Muscle of arm (tissue), 12 donors: ENCODE data around the gene TMEM92. TPM values are rescaled to one million over a fixed set of nuclear protein-coding genes. Genes with fewer than 3 reads are reported as not detected.
"Not testable (repeated sequence)": the region's sequence is repeated elsewhere in the genome, so short reads cannot be mapped to it uniquely, and the experiment has no call there.

ENCODE experiments used
- DNase-seq: peaks from one replicate; pipeline ENCODE4 v3.0.0-alpha.2; 2013
- polyA plus RNA-seq, 12 donors: library from polyadenylated mRNA; unstranded; fragments of 120-200 nt; gene quantifications; one replicate each; pipeline ENCODE4 v1.2.1, GENCODE V29; 2013; ENCODE audit not compliant: insufficient read length in 12 of 12

Gene TMEM92
- polyA plus RNA-seq, 12 donors = 0.72 to 3.1 (median 1.3) TPM; not detected in 2

DNA sequence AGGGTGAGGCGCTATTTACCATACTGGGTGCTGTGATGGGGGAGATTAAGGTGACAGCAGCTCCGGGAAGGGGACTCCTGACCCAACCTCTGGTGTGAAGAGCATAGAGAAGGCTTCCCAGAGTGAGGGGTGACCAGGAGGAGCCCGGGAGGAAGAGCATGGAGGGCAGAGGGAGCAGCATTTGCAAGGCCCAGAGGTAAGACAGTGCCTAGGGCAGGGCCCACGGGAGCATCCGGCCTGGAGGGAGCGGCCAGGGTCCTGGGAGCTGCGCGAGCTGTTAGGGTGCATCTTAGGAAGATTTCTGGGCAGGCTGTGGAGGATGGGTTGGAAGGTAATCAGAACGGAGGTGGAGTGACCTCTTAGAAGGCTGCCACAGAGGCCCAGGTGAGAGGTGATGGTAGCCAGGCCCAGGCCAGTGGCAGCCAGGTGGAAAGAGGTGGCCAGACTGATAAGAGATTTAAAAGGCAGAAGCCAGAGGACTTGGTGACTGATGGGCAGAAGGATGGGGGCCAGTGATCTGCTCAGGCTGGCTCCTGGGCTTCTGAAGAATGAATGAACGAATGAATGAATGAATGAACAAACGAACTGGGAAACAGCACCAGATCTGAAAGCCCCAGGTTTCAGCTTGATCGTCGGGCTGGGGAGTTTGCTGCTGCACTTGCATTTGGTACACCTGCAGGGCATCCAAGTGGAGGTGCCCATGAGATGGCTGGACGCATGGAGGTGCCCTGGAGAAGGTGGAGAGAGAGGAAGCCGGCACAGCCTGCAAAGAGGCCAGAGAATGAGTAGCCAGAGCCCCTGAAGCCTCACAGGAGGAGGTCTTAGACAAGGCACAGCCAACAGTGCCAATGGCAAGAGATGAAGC, 13.0 kb upstream of the TMEM92 start:
- DNase-seq = no peak

DNA sequence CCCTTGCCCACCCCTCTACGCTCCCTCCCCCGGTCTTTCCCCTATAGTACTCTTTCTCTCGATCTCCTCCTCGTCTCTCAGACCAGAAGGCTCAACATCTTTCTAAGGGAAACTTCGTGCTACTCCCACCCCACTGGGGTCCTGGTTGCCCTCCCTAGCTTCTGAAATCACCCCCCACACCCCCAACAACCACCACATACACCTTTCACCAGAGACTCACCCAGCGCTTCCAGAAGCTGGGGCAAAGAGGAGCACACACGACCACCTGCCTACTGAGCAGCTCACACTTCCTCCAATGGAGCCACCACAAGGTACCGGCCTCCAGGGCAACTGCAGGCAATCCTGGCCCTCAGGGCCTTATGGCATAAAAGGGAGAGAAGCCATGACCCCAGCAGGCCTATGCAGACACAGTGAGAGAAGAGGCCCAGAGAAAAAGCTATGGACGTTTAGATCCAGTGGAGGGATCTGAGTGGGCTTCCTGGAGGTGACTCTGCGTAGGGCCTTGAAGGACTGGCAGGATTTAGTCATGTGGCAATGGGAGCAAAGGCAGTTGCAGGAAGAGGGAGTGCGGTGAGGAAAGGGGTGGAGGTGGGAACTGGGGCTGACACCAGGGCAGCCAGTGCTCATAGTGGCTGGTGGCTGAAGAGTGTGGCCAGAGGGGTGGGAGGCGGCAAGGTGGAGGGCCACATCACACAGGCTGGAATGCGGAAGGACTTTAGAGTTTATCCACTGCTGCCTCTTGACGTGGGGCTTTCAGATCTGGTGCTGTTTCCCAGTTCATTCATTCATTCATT, 12.1 kb upstream of the TMEM92 start:
- no peak for DNase-seq

DNA sequence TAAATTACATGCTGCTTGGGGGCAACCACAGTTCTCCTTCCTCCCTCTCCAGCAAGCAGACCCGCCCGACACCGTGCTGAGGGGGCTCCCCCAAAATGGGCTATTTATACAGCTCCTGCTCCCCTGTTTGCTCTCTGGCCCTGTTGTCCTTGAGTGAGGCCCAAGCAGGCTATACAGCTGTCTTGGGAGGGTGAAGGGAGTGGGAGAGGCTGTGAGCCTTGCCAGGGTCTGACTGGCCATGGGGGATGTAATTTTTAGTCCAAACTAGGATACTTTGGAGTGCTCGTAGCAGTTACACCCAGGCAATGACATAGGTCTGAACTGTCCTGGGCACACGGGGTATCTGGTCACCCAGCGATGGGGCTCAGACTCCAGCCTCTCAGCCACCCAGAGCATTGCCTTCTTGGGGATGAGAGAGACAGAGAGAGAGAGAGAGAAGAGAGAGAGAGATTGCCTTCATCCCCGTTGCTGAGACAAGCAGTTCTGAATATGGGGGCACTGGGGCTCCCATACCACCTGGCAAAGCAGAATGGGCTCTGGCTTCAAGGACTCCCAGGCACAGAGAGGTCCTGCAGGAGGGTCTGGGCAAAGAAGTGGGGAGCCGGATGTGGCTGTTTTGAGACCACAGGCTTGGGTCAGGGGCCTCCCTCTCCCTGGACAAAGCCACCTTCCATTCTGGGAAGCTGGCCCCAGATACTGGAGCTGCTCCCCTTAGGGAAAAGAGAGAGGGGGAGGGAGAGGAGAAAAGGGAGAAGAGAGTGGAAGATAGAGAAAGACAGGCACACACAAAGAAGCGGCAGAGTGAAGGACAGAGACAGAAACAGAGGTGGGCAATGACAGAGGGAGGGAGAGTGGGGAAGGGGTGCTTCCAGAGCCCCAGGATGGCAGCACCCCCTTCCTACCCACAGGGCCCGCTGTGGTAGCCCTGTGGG, 10.7 kb upstream of the TMEM92 start:
- no peak for DNase-seq

DNA sequence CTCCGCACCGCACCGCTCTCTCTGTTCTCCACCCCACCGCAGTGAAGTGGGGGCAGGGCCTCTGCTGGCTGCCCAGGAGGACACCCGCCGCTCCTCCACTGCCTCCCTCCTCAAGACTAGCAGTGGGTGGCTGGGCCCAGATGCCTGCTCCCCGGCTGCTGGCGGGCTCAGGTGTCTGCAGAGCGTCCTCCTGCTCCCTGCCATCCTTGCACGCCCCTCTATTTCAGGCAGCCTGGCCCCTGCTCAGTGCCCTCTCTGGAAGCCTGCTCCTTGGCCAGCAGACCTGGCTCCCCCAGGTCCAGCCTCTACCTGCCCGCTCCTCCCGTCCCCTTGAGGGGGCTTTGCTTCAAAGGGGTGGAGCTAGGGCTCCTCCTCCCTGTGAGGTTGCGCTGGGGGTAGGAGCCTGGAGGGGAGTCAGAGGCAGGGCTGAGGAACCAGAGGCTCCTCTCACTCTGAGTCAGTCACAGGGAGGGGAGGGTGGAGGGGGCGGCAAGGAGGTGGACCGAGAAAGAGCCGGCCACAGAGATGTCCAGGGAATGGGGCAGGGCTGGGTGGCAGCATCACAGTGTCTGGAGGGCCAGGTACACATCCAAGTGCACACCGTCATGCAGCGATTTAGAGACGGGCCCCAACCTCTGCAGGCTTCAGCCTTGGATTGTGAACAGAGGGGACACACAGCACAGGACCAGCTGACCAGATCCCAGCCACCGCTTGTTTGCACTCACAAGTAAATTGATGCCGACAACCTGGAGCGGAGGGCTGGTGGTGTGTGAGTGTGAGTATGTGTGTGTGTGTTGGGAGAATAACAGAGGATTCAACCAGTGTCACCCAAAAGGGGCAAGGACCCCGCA, 9.8 kb upstream of the TMEM92 start:
- DNase-seq = peak; percentile 53

DNA sequence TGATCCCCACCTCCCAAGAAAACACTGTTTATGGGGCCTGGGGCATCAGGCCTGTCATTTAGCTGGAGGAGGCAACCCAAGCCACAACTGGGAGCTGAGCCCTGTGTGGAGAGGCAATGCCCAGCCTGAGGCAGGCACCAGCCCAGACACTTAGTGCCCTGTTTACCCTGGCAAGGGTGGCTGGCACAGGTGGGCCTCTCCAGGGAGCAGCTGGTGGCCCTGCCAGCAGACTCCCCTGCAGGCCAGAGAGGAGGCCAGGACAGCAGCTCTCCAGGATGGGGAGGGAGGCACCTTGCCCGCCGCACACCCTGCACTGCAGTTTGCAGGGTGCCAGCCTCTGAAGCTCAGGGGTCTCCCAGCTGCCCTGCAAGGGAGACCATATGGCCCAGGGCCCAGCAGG, 9.1 kb upstream of the TMEM92 start:
- DNase-seq = no peak

DNA sequence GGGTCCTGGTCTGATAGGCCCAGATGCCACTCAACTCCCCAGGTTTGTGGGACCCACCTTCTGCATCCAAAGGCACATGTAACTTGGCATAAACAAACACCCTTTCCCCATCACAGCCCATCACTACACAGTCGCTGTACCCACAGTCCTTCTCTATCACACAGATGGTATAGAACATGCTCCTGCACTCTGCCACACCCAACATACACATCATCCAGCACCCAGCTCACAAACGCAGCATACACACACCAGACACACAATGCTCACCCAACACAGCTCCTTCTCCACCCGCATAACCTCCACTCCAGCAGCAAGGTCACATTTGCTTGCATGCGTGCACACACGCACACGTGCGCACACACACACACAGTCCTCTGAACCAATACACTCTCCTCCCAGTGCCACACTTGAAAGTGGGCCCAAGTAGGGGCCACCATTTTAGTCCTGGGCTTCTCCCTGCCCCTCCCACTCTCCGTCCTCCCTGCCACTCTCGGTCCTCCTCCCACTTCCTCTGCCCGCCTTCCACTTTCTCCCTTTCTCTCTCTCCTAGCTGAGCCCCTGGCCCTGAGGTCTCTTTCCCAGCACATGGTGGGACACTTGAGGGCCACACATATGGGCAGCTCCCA, 8.5 kb upstream of the TMEM92 start:
- no peak for DNase-seq

DNA sequence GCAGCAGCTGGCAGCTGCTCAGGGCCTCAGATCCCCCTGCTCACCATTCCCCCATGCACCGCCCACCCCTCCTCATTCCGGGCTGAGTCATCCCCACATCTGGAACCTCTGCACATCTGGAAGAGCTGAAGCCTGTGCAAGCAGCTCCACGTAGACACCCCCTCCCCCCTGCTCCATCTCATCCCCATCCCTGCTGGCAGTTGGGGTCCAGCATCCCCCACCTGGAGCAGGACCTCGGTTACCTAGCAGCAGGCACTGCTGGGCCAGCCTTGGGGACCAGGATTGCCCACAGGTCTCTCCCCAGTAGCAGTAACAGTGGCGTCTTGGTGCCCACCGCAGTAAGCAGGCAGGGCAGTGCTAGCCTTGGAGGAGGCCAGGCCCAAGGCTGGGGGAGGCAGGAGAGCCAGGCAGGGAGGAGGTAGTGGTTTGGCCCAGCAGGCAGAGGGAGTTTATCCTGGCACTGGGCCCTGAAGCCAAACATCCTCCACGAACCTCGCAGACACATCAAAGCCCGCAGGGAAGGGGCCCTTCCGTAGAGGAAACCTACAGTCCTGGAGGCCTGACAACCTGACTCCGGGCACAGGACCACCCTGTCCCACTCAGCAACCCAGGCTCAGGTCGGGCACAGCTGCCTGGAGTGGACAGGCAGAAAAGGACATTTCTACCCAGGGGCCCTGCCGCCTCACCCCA, 7.7 kb upstream of the TMEM92 start:
- peak; percentile 92 for DNase-seq

DNA sequence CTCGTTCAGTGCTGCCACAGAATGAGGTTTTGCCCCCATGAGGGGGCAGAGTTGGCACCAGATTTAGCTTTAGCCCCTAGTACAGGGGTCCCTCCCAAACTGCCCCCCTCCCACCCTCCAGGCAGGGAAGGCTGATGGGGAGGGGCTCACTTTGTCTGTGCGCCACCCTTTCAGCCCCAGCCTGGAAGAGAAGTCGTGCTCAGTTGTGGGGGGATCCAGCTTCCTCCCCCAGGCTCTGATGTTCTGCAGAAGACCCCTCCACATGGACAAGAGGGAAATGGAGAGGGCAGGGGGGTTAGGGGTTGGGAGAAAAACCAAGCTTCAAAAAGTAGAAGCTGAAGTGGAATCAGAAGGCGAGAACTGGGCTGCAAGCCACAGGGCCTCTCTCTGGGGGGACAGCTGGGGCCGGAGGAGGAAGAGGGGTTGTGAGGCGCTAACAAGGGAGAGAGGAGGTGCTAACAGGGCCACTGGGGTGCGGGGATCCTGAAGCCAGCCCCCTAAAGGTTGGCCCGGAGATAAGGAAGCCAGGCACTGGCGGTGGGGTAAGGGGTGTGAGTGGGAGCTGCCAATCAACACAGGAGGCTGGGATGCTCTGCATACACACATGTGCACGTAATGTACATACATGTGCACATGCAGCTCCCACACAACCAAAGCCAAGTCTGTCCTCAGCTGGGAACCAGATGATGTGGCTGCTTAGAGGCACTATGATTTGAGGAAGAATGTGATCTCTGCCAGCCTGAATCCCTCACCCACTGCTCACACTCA, 7.0 kb upstream of the TMEM92 start:
- peak; percentile 94 for DNase-seq

DNA sequence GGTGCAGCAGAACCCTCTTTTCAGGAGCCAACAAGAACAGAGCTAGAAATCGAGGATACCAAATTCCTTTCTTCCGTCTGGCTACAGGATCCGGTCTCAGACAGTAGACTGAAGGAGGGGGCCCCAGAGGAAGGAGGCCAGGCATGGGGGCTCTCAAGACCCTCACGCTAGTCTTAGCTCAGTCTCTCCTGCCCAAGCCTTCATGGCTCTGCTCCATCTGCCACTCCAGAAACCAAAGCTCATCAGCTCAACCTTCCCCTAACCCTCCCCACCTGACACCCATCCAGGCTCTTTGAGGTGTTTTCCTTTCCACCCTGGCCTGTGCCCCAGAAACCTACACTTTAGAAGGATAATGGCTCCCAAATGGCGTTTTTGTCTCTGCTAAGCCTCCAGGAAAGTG, 6.2 kb upstream of the TMEM92 start:
- peak; percentile 58 for DNase-seq

DNA sequence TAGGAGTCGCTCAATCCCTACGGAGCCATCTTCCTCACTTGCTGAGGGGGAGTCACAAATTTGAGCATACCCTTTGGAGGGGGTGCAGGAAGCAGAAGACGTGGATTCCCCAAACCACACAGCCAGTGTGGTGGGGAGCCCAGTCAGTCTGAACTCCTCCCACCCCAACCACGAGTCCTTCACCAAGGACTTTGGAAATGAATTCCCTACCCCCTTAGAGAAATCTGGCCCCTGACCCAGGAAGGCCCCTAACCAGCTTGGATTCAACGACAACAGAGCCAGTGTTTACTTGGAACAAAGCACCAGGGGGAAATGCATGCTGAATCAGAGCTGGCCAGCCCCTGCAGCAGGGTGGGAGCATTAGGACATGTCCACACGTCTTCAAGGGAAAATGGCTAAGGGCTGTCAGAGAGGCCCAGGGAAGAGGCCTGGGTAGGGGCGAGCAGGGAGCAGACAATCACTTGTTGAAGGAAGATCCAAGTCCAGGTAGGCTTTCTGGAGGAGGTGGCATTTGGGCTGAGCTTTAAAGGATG, 5.5 kb upstream of the TMEM92 start:
- peak; percentile 47 for DNase-seq

DNA sequence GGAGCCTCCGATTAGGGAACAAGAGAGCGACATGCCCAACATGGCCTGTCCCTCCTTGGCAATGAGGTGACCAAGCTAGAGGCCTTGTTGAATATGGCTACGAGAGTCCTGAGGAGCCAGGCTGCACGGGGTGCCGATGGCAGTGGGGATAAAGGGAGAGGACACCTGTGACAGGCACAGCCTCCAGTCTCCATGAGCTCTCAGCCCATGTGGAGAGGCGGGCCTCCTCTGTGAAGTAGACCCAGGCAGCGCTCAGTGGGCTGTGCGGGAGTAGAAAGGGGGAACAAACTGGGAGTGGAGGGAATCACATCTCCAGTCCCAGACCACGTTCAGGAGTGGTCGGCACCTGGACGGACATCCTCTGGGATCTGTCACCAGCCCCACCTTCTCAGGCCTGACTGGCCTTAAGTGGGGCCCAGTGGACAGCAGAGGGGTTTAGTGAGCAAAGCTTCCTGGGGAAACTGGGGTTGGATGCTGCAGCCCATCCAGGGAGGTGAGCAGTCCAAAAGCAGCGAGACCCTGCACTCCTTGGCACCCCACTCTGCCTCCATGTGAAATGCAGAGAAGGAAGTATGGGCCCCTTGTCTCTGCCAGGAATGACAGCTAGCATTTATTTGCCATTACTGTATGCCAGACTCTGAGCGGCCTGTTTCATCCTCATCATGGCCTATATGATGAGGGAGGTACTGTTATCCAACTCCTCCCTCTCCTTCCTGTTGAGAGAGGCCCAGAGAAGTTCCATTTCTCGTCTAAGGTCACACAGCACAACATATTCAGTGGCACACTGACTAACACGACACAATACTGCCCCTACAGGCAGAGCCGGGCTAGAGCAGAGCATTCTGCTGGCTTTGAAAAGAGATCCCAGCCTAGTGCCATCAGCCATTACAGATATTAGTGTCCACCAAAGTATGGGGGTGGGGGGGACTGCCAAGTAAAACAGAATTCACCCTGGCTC, 4.5 kb upstream of the TMEM92 start:
- DNase-seq = peak; percentile 87

DNA sequence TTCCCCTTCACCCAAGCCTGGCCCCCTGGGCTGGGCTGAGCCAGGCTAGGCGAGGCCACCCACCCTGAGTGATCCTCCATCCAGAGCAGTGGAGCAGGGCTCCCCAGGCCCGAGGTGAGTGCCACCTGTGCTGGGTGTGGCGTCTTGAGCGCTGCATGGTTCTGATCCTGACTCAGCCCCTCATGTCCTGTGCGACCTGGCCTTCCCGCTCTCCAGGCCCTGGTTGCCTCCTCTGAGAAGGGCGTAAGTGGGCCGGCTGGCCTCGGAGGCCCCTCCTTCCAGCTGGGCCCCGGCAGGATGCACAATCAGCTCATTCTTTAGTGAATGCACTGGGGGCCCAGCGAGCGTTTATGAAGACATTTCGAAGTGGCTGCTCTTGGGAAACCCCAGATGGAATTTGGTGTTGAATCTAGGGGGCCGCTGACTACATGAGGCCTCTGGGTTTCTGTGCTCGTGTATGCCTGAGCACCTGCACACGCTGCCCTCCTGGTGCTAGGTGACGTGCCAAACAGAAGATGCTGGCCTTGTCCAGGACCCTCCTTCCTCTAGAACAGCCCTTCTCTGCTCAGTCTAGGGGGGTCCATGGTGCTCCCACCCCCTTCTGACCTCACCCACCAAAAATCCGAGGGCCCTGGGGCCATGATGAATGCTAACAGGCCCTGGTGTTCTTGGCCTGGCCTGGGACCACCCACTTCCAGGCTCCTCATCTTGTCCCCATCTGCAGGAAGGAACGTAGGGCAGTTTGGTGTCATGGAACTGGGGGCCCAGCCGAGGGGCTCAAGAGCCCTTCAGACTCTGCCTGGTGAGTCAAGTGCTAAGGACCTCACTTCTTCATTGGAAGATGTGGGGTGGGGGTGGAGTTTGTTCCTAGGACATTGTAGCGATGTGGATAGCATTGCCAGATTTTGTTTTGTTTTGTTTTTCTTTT, 3.6 kb upstream of the TMEM92 start:
- peak; percentile 72 for DNase-seq

DNA sequence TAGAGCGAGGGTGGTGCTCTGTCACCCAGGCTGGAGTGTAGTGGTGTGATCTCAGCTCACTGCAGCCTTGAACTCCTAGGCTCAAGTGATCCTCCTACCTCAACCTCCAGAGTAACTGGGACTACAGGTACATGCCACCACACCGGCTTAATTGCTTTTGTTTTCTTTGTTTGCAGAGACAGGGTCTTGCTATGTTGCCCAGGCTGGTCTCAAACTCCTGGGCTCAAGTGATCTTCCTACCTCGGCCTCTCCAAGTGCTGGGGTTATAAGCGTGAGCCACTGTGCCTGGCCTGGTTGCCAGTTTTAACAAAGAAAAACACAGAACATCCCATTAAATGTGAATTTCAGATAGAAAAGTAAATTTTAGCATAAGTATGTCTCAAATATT, 2.9 kb upstream of the TMEM92 start:
- DNase-seq = not testable (repeated sequence)

DNA sequence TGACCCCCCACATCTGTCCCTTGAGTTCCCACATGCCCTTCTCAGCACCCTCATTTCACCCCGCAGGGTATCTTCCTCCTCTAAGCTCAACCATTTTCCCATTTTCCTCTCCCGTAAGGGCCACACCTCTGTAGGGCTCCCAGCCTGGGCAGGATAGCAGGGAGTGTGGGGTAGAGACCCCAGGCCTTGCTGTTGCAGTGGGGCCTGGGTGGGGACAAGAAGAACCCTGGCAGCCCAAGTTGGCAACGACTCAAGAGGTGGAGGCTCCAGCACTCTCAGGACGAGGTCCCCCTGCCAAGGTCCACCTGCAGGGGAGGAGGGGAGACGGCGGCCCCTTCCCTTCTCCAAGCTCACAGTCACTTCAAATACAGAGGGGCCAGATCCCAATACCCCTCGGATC, 2.0 kb upstream of the TMEM92 start:
- DNase-seq = no peak

DNA sequence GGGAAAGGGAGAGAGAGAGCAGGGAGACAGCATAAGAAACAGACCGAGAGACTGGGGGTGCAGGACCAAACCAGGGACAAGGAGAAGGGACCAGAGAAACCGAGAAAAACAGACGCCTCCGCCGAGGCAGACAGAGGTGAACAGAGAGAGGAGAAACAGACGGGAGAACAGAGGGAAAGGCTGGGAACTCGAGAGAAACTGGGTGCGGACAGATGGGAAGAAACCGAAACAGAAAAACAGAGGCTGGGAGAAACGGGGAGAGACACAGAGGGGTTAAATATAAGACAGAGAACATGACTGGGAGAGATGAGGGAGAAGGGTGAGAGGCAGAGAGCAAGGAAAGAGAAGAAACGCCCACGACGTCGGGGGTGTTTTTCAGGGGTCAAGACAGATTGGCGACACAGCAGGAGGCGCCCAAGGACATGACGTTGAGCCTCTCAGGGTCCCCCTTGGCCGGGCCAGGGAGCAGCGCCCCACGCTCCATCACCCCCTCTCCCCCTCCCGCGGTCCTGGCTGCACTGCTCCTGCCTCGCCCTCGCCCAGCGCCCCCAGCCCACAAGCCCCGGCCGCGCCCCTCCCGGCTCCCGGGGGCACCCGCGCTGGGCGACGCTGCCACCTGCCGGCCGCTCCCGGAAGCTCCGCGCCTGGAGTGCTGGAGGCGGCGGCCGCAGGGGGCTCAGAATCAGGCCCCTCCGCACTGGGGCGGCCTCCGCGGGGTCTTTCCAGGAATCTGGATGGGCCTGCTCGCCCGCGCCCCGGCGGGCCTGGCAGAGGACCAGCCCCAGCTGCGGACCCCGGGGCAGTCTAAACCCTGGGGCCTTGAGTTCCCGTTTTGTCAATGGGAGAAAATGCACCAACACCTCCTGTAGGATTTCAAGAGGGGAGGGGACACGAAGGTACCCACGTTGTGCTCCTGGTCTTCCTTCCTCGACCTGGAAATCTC, 1.3 kb upstream of the TMEM92 start:
- peak; percentile 79 for DNase-seq
